Tibial artery (tissue), 4 donors: Measurements from ENCODE around the gene GCC1.

Source experiments
- DNase-seq, 2 donors: peaks; one replicate each; pipeline ENCODE4 v3.0.0-alpha.2; 2019
- H3K27ac ChIP-seq, 2 donors: fragments of 200-600 bp; sonication (generic) in 1 of 2; 1 replicate in 1 of 2; 2 replicates in 1 of 2; pipeline ENCODE4 v1.5.1; 2018 to 2019; ENCODE audit warnings: mild to moderate bottlenecking in 1 of 2
- H3K27me3 ChIP-seq, 2 donors: fragments of 200-600 bp; sonication (generic) in 1 of 2; one replicate each; pipeline versions ENCODE4 v1.5.1 to v1.6.0; 2016 to 2019
- H3K36me3 ChIP-seq, 3 donors: fragments of 200-600 bp; sonication (generic) in 2 of 3; one replicate each; pipeline ENCODE4 v1.5.1; 2016 to 2019; ENCODE audit warnings: mild to moderate bottlenecking in 2 of 3
- H3K4me1 ChIP-seq, 4 donors: fragments of 200-600 bp; sonication (generic) in 2 of 4; 1 replicate in 3 of 4; 2 replicates in 1 of 4; pipeline ENCODE4 v1.5.1; 2016 to 2019
- H3K4me3 ChIP-seq, 2 donors: fragments of 200-600 bp; sonication (generic) in 1 of 2; 1 replicate in 1 of 2; 2 replicates in 1 of 2; pipeline ENCODE4 v1.5.1; 2018 to 2019; ENCODE audit warnings: mild to moderate bottlenecking in 2 of 2
- H3K9me3 ChIP-seq, 3 donors: fragments of 200-600 bp; sonication (generic) in 1 of 3; one replicate each; pipeline ENCODE4 v1.5.1; 2016 to 2019
- CTCF ChIP-seq, 2 experiments: fragments of 200-600 bp in 1 of 2; fragments of 450-650 bp in 1 of 2; IDR thresholded peaks; one replicate each; pipeline ENCODE4 v1.5.1; 2017 to 2019; ENCODE audit warnings: antibody characterized with exemption in 2 of 2, mild to moderate bottlenecking in 1 of 2, moderate library complexity in 1 of 2
- intact Hi-C: fragments of 100-400 bp; cut with DNase I; formaldehyde crosslinking; loops from one replicate; pipeline ENCODE4 v1.15.0; 2023; ENCODE audit warnings: low total_unique reads

GCC1 gene

DNA sequence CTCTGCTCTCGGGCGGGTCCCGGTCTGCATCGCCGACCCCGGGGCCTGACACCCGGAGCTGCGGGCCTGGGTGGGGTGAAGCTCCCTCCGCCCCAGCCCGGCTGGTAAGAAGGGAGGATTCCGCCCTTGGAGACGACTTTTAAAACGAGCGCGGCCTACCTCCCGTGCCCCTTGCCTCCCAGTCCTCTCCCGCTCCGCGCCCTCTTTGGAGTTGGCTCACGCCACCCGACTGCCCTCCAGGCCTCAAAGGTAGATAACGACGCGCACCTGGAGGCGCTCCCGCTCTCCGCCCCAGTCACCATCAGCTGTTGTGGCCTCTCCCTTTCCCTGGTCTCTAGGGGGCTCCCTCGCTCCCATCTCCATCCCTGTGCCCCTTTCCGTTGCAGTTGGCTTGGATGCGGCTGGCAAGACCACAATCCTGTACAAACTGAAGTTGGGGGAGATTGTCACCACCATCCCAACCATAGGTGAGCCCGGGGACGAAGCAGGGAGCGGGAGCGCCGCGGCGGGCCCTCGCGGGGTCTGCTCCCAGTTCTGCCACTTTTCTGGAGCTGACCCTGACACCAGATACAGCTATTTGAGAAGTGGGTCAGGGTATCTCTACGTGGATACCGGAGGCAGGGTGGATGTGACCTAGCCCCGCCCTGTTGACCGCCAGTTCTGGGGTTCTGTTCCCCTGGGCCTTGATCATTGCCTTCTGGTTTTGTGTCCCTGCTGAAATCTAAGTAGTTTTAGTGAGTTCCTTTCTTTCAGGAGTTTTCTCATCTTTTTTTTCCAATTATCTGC lies 3.5 kb upstream of the GCC1 start:
- Histone ChIP-seq H3K4me3 (peak overlapping the region; percentile 97 to 98), H3K27me3 (no peaks in the 10 kb centered on the region), H3K4me1 (peaks cover 0 to 40% (median 30%) of the 10 kb centered on the region in 4 donors), H3K9me3 (no peaks in the 10 kb centered on the region), H3K27ac (peak overlapping the region; percentile 90 to 93), H3K36me3 (peaks cover 20 to 39% (median 23%) of the 10 kb centered on the region in 3 donors)
- intact Hi-C loops: loop anchor here (1.0 to 2.0 kb wide), 2 partner anchors 63 to 196 kb away; partner anchors contain the start of genes SND1 and ZNF800
- DNase-seq: peak in 1 of 2 donors; percentile 78
- TF ChIP-seq CTCF (IDR thresholded peaks at IDR 0.05): peak in 1 of 2 experiments; percentile 15

- peaks cover 20 to 34% (median 23%) of the 10 kb centered on the region in 3 donors for H3K36me3 ChIP-seq
- no peaks in the 10 kb centered on the region for H3K9me3 ChIP-seq
- no peaks in the 10 kb centered on the region for H3K27me3 ChIP-seq
- H3K27ac ChIP-seq: peak within 1 kb of the TSS; percentile 90 to 93
- peak within 1 kb of the TSS; percentile 97 to 98 for H3K4me3 ChIP-seq
- intact Hi-C loops: loop anchor here (1.0 to 2.0 kb wide), 2 partner anchors 64 to 195 kb away; partner anchors contain the start of genes SND1 and ZNF800
- peaks cover 0 to 47% (median 37%) of the 10 kb centered on the region in 4 donors for H3K4me1 ChIP-seq
- TF ChIP-seq CTCF (IDR thresholded peaks at IDR 0.05): no peak
- peak; percentile 85 to 94 for DNase-seq
Measured at GRCh38 chr7:127588019-127588696, 2.8 kb upstream of the GCC1 start, which contains the start of gene ARF5. Gene ARF5, plus strand, starts transcription at chr7:127588411. Its CDS starts 88 bp downstream, at chr7:127588499.

DNA sequence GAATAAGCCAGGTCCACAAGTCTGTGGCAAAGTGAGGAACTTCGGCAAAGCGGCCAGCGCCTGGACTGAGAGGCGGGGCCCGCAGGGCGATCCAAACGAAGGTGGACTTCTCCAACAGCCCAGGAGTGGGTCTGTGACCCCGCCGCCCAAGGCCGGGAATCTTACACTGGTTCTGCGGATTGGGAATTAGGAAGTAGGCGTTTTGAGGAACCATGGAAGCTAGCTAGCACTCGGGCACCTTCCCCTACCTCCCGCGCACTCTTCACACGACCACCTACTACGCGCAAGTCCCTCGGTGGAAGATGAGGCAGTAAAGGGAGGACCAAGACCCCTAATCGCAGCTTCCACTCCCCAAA lies 2.2 kb upstream of the GCC1 start:
- Histone ChIP-seq H3K27me3 (no peaks in the 10 kb centered on the region), H3K9me3 (no peaks in the 10 kb centered on the region), H3K27ac (peak overlapping the region; percentile 90 to 93), H3K4me3 (peak overlapping the region; percentile 97 to 98), H3K36me3 (peaks cover 25 to 34% (median 27%) of the 10 kb centered on the region in 3 donors), H3K4me1 (peaks cover 0 to 52% (median 42%) of the 10 kb centered on the region in 4 donors)
- TF ChIP-seq CTCF (IDR thresholded peaks at IDR 0.05): no peak
- no peak for DNase-seq
- intact Hi-C loops: loop anchor here (1.0 to 2.0 kb wide), 2 partner anchors 65 to 195 kb away; partner anchors contain the start of genes SND1 and ZNF800

- Histone ChIP-seq H3K4me3 (no peak overlapping the region), H3K36me3 (peaks cover 29 to 34% (median 33%) of the 10 kb centered on the region in 3 donors), H3K4me1 (peaks cover 0 to 65% (median 54%) of the 10 kb centered on the region in 4 donors), H3K27me3 (no peaks in the 10 kb centered on the region), H3K27ac (peak overlapping the region in 1 of 2 donors; percentile 87), H3K9me3 (no peaks in the 10 kb centered on the region)
- intact Hi-C loops: no loop called here
- no peak for TF ChIP-seq CTCF (IDR thresholded peaks at IDR 0.05)
- no peak for DNase-seq
Measured at GRCh38 chr7:127586346-127586745, 950 bp upstream of the GCC1 start.

DNA sequence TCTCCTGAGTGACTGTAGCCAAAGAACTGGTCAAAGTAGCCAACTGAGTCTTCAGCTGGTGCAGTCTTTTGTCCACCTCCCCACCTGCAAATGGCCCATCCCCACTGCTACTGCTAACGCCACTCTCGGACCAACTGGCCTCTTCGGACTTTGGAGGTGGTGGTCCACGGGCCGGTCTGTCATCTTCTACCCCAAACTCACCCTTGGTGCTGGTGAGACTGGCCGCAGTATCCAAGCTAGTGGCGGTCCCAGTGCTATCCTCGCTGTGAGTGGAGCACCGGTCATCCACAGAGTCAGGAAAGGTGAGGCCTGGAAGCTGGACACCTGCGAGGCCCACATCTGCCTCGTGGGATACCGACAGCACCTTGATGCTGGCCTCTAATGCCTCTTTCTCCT lies 750 bp downstream of the GCC1 start:
- DNase-seq: no peak
- H3K9me3 ChIP-seq: no peaks in the 10 kb centered on the region
- peaks cover 22 to 32% (median 28%) of the 10 kb centered on the region in 3 donors for H3K36me3 ChIP-seq
- TF ChIP-seq CTCF (IDR thresholded peaks at IDR 0.05): no peak
- intact Hi-C loops: no loop called here
- peak overlapping the region; percentile 87 to 94 for H3K27ac ChIP-seq
- H3K27me3 ChIP-seq: no peaks in the 10 kb centered on the region
- H3K4me1 ChIP-seq: peaks cover 0 to 73% (median 56%) of the 10 kb centered on the region in 4 donors
- H3K4me3 ChIP-seq: peak overlapping the region; percentile 69 to 97
